SK-N-SH (cell line): ENCODE data around the gene ZSCAN30. TPM values are rescaled to one million over a fixed set of nuclear protein-coding genes. Genes with fewer than 3 reads are reported as not detected.

ENCODE experiments used
- CTCF ChIA-PET: fragments of 300-600, 350-600 bp; formaldehyde crosslinking; extraction: SDS; loops from one replicate; lab custom pipeline; 2021; lab: Yijun Ruan, JAX
- POLR2A ChIA-PET: fragments of 350-600 bp; sonication (Branson Sonifier 250); formaldehyde crosslinking; extraction: SDS; loops from one replicate; lab custom pipeline; 2020; ENCODE audit warnings: antibody characterized with exemption, inconsistent platforms; lab: Yijun Ruan, JAX
- DNase-seq: peaks from one replicate; pipeline ENCODE4 v3.0.0; 2012
- H2AFZ ChIP-seq: fragments of 200-600 bp; sonication (generic); 2 replicates; pipeline ENCODE4 v1.8.1; 2016; ENCODE audit warnings: antibody characterized with exemption, mild to moderate bottlenecking, low read depth
- H3F3A ChIP-seq: fragments of 200-600 bp; sonication (generic); replicated peaks from 2 replicates; pipeline ENCODE3; 2016; ENCODE audit warnings: antibody characterized with exemption, mild to moderate bottlenecking; ENCODE audit not compliant: insufficient read depth
- H3K27ac ChIP-seq, 2 experiments: fragments of 200-500 bp in 1 of 2; fragments of 200-600 bp in 1 of 2; sonication (Bioruptor generic) in 1 of 2; sonication (generic), shearing (Covaris generic) in 1 of 2; 2 replicates each; pipeline versions ENCODE4 v1.5.1 to v1.6.1; 2014 to 2016; ENCODE audit warnings: low read depth in 2 of 2, inconsistent platforms in 1 of 2, low read length in 1 of 2, mild to moderate bottlenecking in 1 of 2, mixed read lengths in 1 of 2
- H3K27me3 ChIP-seq: fragments of 200-600 bp; sonication (generic), shearing (Covaris generic); 2 replicates; pipeline ENCODE4 v1.6.1; 2016; ENCODE audit warnings: mixed run types; ENCODE audit not compliant: insufficient read depth
- H3K36me3 ChIP-seq, 2 experiments: fragments of 200-500 bp in 1 of 2; fragments of 200-600 bp in 1 of 2; sonication (Bioruptor generic) in 1 of 2; sonication (generic) in 1 of 2; replicated peaks in 1 of 2; 2 replicates each; pipeline versions ENCODE3 to v1.5.1; 2014 to 2016; ENCODE audit warnings: low read length in 1 of 2, mild to moderate bottlenecking in 1 of 2; ENCODE audit not compliant: insufficient read depth in 2 of 2, control insufficient read depth in 1 of 2
- H3K4me1 ChIP-seq, 2 experiments: fragments of 200-500 bp in 1 of 2; fragments of 200-600 bp in 1 of 2; sonication (Bioruptor generic) in 1 of 2; sonication (generic), shearing (Covaris generic) in 1 of 2; 2 replicates each; pipeline versions ENCODE4 v1.5.1 to v1.6.1; 2014 to 2016; ENCODE audit warnings: low read depth in 1 of 2, low read length in 1 of 2, mixed run types in 1 of 2; ENCODE audit not compliant: insufficient read depth in 2 of 2, control insufficient read depth in 1 of 2
- H3K4me2 ChIP-seq: fragments of 200-600 bp; sonication (generic), shearing (Covaris generic); 2 replicates; pipeline ENCODE4 v1.6.1; 2017; ENCODE audit warnings: mixed run types
- H3K4me3 ChIP-seq, 2 experiments: fragments of 200-500 bp in 1 of 2; fragments of 200-600 bp in 1 of 2; sonication (Bioruptor generic) in 1 of 2; sonication (generic), shearing (Covaris generic) in 1 of 2; 2 replicates each; pipeline versions ENCODE4 v1.5.1 to v1.8.1; 2014 to 2016; ENCODE audit warnings: low read depth in 2 of 2, inconsistent platforms in 1 of 2, low read length in 1 of 2, mild to moderate bottlenecking in 1 of 2, mixed read lengths in 1 of 2, moderate library complexity in 1 of 2
- H3K79me2 ChIP-seq: fragments of 200-600 bp; sonication (generic); 2 replicates; pipeline ENCODE4 v1.8.1; 2017; ENCODE audit warnings: mild to moderate bottlenecking; ENCODE audit not compliant: insufficient read depth
- H3K9ac ChIP-seq: fragments of 200-600 bp; sonication (generic); 2 replicates; pipeline ENCODE4 v1.6.1; 2017; ENCODE audit warnings: mixed run types
- H3K9me2 ChIP-seq: fragments of 200-600 bp; sonication (generic); 2 replicates; pipeline ENCODE4 v1.6.1; 2017; ENCODE audit warnings: mixed run types
- H3K9me3 ChIP-seq: fragments of 200-600 bp; sonication (generic); 2 replicates; pipeline ENCODE4 v1.6.1; 2017; ENCODE audit warnings: mixed run types, mild to moderate bottlenecking, moderate library complexity
- H4K20me1 ChIP-seq: fragments of 200-600 bp; sonication (generic); 2 replicates; pipeline ENCODE4 v1.6.1; 2017; ENCODE audit warnings: mild to moderate bottlenecking, mixed run types; ENCODE audit not compliant: insufficient read depth
- CHD2 ChIP-seq: fragments of 150-350 bp; IDR thresholded peaks from 2 replicates; pipeline ENCODE4 v1.6.1; 2018; ENCODE audit warnings: low read length; ENCODE audit not compliant: partially characterized antibody
- CTCF ChIP-seq: fragments of 200-600 bp; sonication (generic); IDR thresholded peaks from 2 replicates; pipeline ENCODE4 v1.6.1; 2017; ENCODE audit warnings: antibody characterized with exemption, mild to moderate bottlenecking, moderate library complexity
- ELF1 ChIP-seq: IDR thresholded peaks from 2 replicates; pipeline ENCODE4 v1.4.0; 2012
- EP300 ChIP-seq, 2 experiments: IDR thresholded peaks; 2 replicates each; pipeline versions ENCODE4 v1.4.0 to v1.6.1; 2012; ENCODE audit warnings: borderline replicate concordance in 1 of 2, low read depth in 1 of 2, low read length in 1 of 2
- EZH2phosphoT487 ChIP-seq: fragments of 200-600 bp; sonication (generic); IDR thresholded peaks from 2 replicates; pipeline ENCODE4 v1.6.1; 2017; ENCODE audit warnings: low read depth, mixed run types, mild to moderate bottlenecking, antibody characterized with exemption, moderate library complexity, borderline replicate concordance
- FOSL2 ChIP-seq: IDR thresholded peaks from 2 replicates; pipeline ENCODE4 v1.4.0; 2012; ENCODE audit warnings: low read depth, mild to moderate bottlenecking, moderate library complexity, borderline replicate concordance
- FOXJ3 ChIP-seq: sonication (generic); formaldehyde crosslinking; IDR thresholded peaks from 2 replicates; pipeline ENCODE4 v1.5.1; 2020; ENCODE audit warnings: mild to moderate bottlenecking, missing genetic modification reagents
- IRF3 ChIP-seq: fragments of 150-350 bp; IDR thresholded peaks from 2 replicates; pipeline ENCODE4 v1.6.1; 2016; ENCODE audit warnings: mild to moderate bottlenecking, low read depth, low read length
- JUND ChIP-seq: IDR thresholded peaks from 2 replicates; pipeline ENCODE4 v1.4.0; 2012
- MEF2A ChIP-seq: IDR thresholded peaks from 2 replicates; pipeline ENCODE4 v1.4.0; 2012; ENCODE audit warnings: low read depth, borderline replicate concordance
- NFIC ChIP-seq: IDR thresholded peaks from 2 replicates; pipeline ENCODE4 v1.4.0; 2012; ENCODE audit warnings: borderline replicate concordance
- NRF1 ChIP-seq: IDR thresholded peaks from 2 replicates; pipeline ENCODE4 v1.6.1; 2012; ENCODE audit warnings: low read depth, mild to moderate bottlenecking, low read length
- PBX3 ChIP-seq: IDR thresholded peaks from 2 replicates; pipeline ENCODE4; 2012
- REST ChIP-seq: IDR thresholded peaks from 2 replicates; pipeline ENCODE4 v1.6.1; 2012; ENCODE audit warnings: mild to moderate bottlenecking, low read depth, low read length, moderate library complexity
- RFX5 ChIP-seq: IDR thresholded peaks from 2 replicates; pipeline ENCODE4 v1.6.1; 2012; ENCODE audit warnings: mild to moderate bottlenecking, improper control_type of control experiment, low read length
- TCF12 ChIP-seq: IDR thresholded peaks from 2 replicates; pipeline ENCODE4 v1.4.0; 2012
- USF1 ChIP-seq: IDR thresholded peaks from 2 replicates; pipeline ENCODE4 v1.4.0; 2012; ENCODE audit warnings: low read depth, borderline replicate concordance
- USF2 ChIP-seq: fragments of 150-350 bp; IDR thresholded peaks from 2 replicates; pipeline ENCODE4 v1.6.1; 2017; ENCODE audit warnings: antibody characterized with exemption, low read length, low read depth, borderline replicate concordance
- WGBS: methylation state at CpG from one replicate; pipeline ENCODE4 v1.1.6; 2017; ENCODE audit warnings: low lambda C conversion rate; 5-methylcytosine and 5-hydroxymethylcytosine counted together
- polyA plus RNA-seq, 3 experiments: library from polyadenylated mRNA; depleted of rRNA; stranded (reverse); fragments of >200 nt; gene quantifications; 2 replicates each; pipeline ENCODE4 v1.2.3, GENCODE V29; 2012

Gene ZSCAN30
- polyA plus RNA-seq, 1 of the 3 experiments (the other 2 are of a cell fraction): 5.9 TPM

- Histone ChIP-seq H3F3A (no peaks in the 10 kb centered on the region), H4K20me1 (no peaks in the 10 kb centered on the region), H3K4me1 (no peaks in the 10 kb centered on the region), H3K9ac (no peak overlapping the region), H3K36me3 (peaks cover 4 to 10% of the 10 kb centered on the region in 2 experiments), H2AFZ (no peak overlapping the region), H3K9me2 (no peaks in the 10 kb centered on the region), H3K27ac (no peak overlapping the region), H3K79me2 (no peaks in the 10 kb centered on the region), H3K4me2 (no peak overlapping the region), H3K4me3 (no peak overlapping the region), H3K9me3 (0 out of 2 replicates have a peak, but pooled peaks cover 12% of the 10 kb centered on the region)
- WGBS: 37% methylated on average over 3 of the region's 3 CpGs
- ChIA-PET POLR2A (no interaction called here), CTCF (interaction anchor here (1.0 to 1.4 kb wide), 2 partner anchors 10 to 22 kb away, joined by 3 read pairs; no protein-coding TSS in a partner anchor)
- no peak for DNase-seq
- TF ChIP-seq PBX3 (no peak), NFIC (no peak), TCF12 (no peak), ELF1 (no peak), NRF1 (no peak), FOXJ3 (no peak), MEF2A (no peak), CHD2 (no peak), CTCF (no peak), JUND (no peak), EZH2phosphoT487 (no peak), EP300 (IDR thresholded peaks at IDR 0.05; ENCODE audit: borderline replicate concordance in 1 of 2, low read depth in 1 of 2, low read length in 1 of 2) (no peak), USF2 (no peak), RFX5 (no peak), IRF3 (no peak), FOSL2 (no peak), USF1 (no peak), REST (no peak)
- TF ChIP-seq, all 33 proteins: peak for 0
- no peaks in the 10 kb centered on the region for H3K27me3 ChIP-seq
Observed at GRCh38 chr18:35326695-35327387, 36.8 kb upstream of the ZSCAN30 start.
